ENCODE data around the gene RGMA. TPM values are rescaled to one million over a fixed set of nuclear protein-coding genes. Genes with fewer than 3 reads are reported as not detected.

RGMA gene
- total and polyA plus RNA-seq, 2 of the 8 experiments (the other 6 are each of a cell fraction or from before 2014, with no cell fraction given) = 19.9 to 39.8 TPM

DNA sequence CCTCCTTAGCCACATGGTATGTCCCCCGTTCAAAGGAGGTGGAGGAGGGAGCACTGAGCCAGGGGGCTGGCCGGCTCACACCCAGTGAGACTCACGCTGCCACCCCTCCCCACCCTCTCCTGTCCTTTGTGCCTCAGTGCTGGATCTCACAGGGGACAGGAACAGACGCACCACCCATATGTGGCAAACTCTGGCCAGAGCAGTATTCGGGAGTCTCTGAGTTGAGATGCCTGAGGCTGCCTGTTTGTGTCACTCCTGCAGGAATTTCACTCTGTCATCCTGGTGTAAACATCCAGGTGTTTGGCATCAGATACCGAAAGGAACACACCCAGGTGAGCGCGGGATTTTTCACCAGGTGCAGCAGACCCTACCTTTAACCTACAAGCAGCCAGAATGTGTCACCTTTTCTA, 25.7 kb downstream of the RGMA start:
- 73% methylated on average over 8 of the region's 8 CpGs; no CpG with 5 or more reads in 1 of the 2 experiments for WGBS, 2 experiments (ENCODE audit: extremely low coverage in 1 of 2, insufficient coverage in 1 of 2, insufficient read length in 1 of 2, insufficient replicate concordance in 2 of 2, low coverage in 1 of 2, low lambda C conversion rate in 2 of 2, missing lambda C conversion rate in 1 of 2)
- peak overlapping the region; percentile 66; the same call in 1 of the 2 replicates for H2BK20ac ChIP-seq (ENCODE audit: low read length)
- peak overlapping the region; percentile 1; the same call in 1 of the 2 replicates for H3K18ac ChIP-seq (ENCODE audit: extremely low read depth, low read length)
- H4K20me1 ChIP-seq (replicated peaks in 1 of 2; ENCODE audit: control insufficient read depth in 1 of 2, insufficient read depth in 2 of 2, low read length in 2 of 2) = peaks cover 19 to 21% of the 10 kb centered on the region in 2 experiments
- peak overlapping the region; percentile 69 for H3K27ac ChIP-seq (ENCODE audit: low read depth, low read length)
- no peak overlapping the region for H2BK120ac ChIP-seq (replicated peaks; ENCODE audit: low read depth, low read length)
- H3K14ac ChIP-seq (ENCODE audit: insufficient read length) = no peak overlapping the region
- DNase-seq (ENCODE audit: low read depth in 1 of 2, low spot score in 2 of 2) = no peak
- no peaks in the 10 kb centered on the region for H3K9me3 ChIP-seq (ENCODE audit: insufficient read depth in 2 of 2, low read depth in 1 of 2, low read length in 1 of 2)
- H4K91ac ChIP-seq (replicated peaks; ENCODE audit: insufficient read length, low read length) = peak overlapping the region; percentile 0
- H2BK12ac ChIP-seq (ENCODE audit: low read depth, low read length) = peak overlapping the region; percentile 94
- ChIA-PET POLR2A (ENCODE audit: partially characterized antibody) (interaction anchor here (0.9 to 6.3 kb wide), 4 partner anchors 8 to 27 kb away, joined by 3 to 62 read pairs (median 4); no protein-coding TSS in a partner anchor), CTCF (ENCODE audit: partially characterized antibody) (interaction anchor here (0.7 kb wide), 1 partner anchor 25 kb away, joined by 3 read pairs; no protein-coding TSS in a partner anchor)
- H2AK5ac ChIP-seq (ENCODE audit: low read depth, low read length) = peak overlapping the region; percentile 59; the same call in 1 of the 2 replicates
- H3K4me3 ChIP-seq (ENCODE audit: extremely low read depth in 1 of 4, insufficient read depth in 2 of 4, low read depth in 3 of 4, low read length in 4 of 4) = no peak overlapping the region
- peaks cover 23 to 63% (median 47%) of the 10 kb centered on the region in 4 experiments for H3K4me1 ChIP-seq (replicated peaks in 1 of 4; ENCODE audit: control insufficient read depth in 3 of 4, insufficient read depth in 4 of 4, low read length in 3 of 4)
- no peaks in the 10 kb centered on the region for H3K23me2 ChIP-seq (ENCODE audit: low read depth, low read length)
- no peak overlapping the region for H3K23ac ChIP-seq (ENCODE audit: insufficient read length)
- H3K36me3 ChIP-seq (ENCODE audit: control insufficient read depth in 2 of 4, insufficient read depth in 4 of 4, low read length in 3 of 4) = peaks cover 5 to 59% (median 13%) of the 10 kb centered on the region in 4 experiments
- peaks cover 31% of the 10 kb centered on the region for H3K79me1 ChIP-seq (ENCODE audit: low read depth, low read length)
- H4K8ac ChIP-seq (ENCODE audit: extremely low read depth, insufficient read depth, low read length) = no peak overlapping the region
- FAIRE-seq = no peak
- H3K4ac ChIP-seq (replicated peaks; ENCODE audit: insufficient read length, low read depth, low read length) = peak overlapping the region; percentile 76
- H4K5ac ChIP-seq (ENCODE audit: insufficient read length, low read depth, low read length) = peak overlapping the region; percentile 23
- no peaks in the 10 kb centered on the region for H3K27me3 ChIP-seq (replicated peaks in 1 of 4; ENCODE audit: control insufficient read depth in 3 of 4, extremely low read depth in 1 of 4, insufficient read depth in 3 of 4, low read length in 3 of 4)
- H2BK15ac ChIP-seq (ENCODE audit: low read length) = no peak overlapping the region
- 0 out of 2 replicates have a peak overlapping the region, but pooled peaks have one; percentile 77 for H2BK5ac ChIP-seq (ENCODE audit: low read depth, low read length)
- peak overlapping the region; percentile 38 to 79; a peak in 2 of 4 replicates for H3K4me2 ChIP-seq (ENCODE audit: insufficient read depth in 1 of 2, low read depth in 2 of 2, low read length in 2 of 2)
- TF ChIP-seq BCL11A (IDR thresholded peaks at IDR 0.05; ENCODE audit: low read depth in 2 of 2, low read length in 2 of 2) (no peak), TEAD4 (IDR thresholded peaks at IDR 0.05; ENCODE audit: low read depth, low read length) (0 out of 2 replicates have a peak, but pooled peaks have one; percentile 28), TCF12 (IDR thresholded peaks at IDR 0.05; ENCODE audit: low read depth, low read length) (0 out of 2 replicates have a peak, but pooled peaks have one; percentile 51), MAFK (IDR thresholded peaks at IDR 0.05; ENCODE audit: low read depth, low read length) (no peak), PHF8 (conservative IDR thresholded peaks at IDR 0.05; ENCODE audit: low read depth, low read length) (no peak)
- TF ChIP-seq, protein P1, sequence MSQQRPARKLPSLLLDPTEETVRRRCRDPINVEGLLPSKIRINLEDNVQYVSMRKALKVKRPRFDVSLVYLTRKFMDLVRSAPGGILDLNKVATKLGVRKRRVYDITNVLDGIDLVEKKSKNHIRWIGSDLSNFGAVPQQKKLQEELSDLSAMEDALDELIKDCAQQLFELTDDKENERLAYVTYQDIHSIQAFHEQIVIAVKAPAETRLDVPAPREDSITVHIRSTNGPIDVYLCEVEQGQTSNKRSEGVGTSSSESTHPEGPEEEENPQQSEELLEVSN (IDR thresholded peaks at IDR 0.05) = no peak
- no peak overlapping the region for H3K56ac ChIP-seq (replicated peaks; ENCODE audit: insufficient read length, low read depth, low read length)
- no peak overlapping the region for H2AFZ ChIP-seq (ENCODE audit: low read length)
- peaks cover 16 to 82% of the 10 kb centered on the region in 2 experiments for H3K79me2 ChIP-seq (ENCODE audit: control insufficient read depth in 1 of 2, insufficient read depth in 2 of 2, low read length in 2 of 2)
- H3K9ac ChIP-seq (replicated peaks in 1 of 4; ENCODE audit: extremely low read depth in 1 of 4, low read depth in 3 of 4, low read length in 3 of 4) = 0 out of 7 replicates have a peak overlapping the region, but pooled peaks of 1 of the 4 experiments have one; percentile 15

Measured in H1 (cell line).